Measurements from ENCODE around the gene PGGT1B. TPM values are rescaled to one million over a fixed set of nuclear protein-coding genes. Genes with fewer than 3 reads are reported as not detected.

PGGT1B gene
- polyA plus RNA-seq, 1 experiment, result 4.1 TPM

DNA sequence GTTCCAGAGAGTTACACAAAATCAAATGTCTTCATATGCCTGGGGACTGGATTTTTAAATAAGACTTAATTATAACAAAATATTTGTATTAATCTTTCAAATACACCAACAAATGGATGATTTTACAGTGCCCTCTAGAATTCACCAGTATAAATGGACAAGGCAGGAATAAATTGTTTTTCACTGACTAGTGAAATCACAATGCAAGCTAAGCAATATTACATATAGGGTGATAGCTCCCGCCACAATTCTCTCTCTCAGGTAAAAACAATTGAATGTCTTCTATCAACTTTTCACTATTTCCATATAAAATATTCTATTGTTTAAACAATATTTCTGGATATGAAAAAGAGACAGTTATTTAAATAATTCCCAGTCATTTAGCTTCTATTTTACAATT, 41.8 kb upstream of the PGGT1B start:
- no peak for DNase-seq (ENCODE audit: low read depth, low spot score)
- TF ChIP-seq CTCF (IDR thresholded peaks at IDR 0.05; ENCODE audit: low read depth, low read length), result no peak
- POLR2A ChIA-PET, result no interaction called here
- Histone ChIP-seq H3K4me3 (ENCODE audit: low read depth, low read length) (no peak overlapping the region), H3K9me3 (ENCODE audit: control insufficient read depth, insufficient read depth, low read length) (no peaks in the 10 kb centered on the region), H3K27ac (ENCODE audit: low read depth, low read length) (no peak overlapping the region), H3K27me3 (ENCODE audit: control insufficient read depth, insufficient read depth, low read length) (no peaks in the 10 kb centered on the region)
- CTCF ChIA-PET, result interaction anchor here (1.1 to 1.4 kb wide), 4 partner anchors 9 to 280 kb away, joined by 3 to 8 read pairs (median 4); no protein-coding TSS in a partner anchor

GRCh38 chr5:115298811-115299210, 36.1 kb upstream of the PGGT1B start:
- TF ChIP-seq CTCF (IDR thresholded peaks at IDR 0.05; ENCODE audit: low read depth, low read length), result no peak
- DNase-seq (ENCODE audit: low read depth, low spot score), result no peak
- POLR2A ChIA-PET, result no interaction called here
- CTCF ChIA-PET, result interaction anchor here (0.9 kb wide), 1 partner anchor 324 kb away, joined by 3 read pairs; no protein-coding TSS in a partner anchor
- Histone ChIP-seq H3K27me3 (ENCODE audit: control insufficient read depth, insufficient read depth, low read length) (no peaks in the 10 kb centered on the region), H3K4me3 (ENCODE audit: low read depth, low read length) (no peak overlapping the region), H3K9me3 (ENCODE audit: control insufficient read depth, insufficient read depth, low read length) (no peaks in the 10 kb centered on the region), H3K27ac (ENCODE audit: low read depth, low read length) (no peak overlapping the region)

GRCh38 chr5:115297031-115297430, 34.4 kb upstream of the PGGT1B start:
- no peaks in the 10 kb centered on the region for H3K27me3 ChIP-seq (ENCODE audit: control insufficient read depth, insufficient read depth, low read length)
- peak overlapping the region; percentile 41 for H3K4me3 ChIP-seq (ENCODE audit: low read depth, low read length)
- no peaks in the 10 kb centered on the region for H3K9me3 ChIP-seq (ENCODE audit: control insufficient read depth, insufficient read depth, low read length)
- POLR2A ChIA-PET, result no interaction called here
- H3K27ac ChIP-seq (ENCODE audit: low read depth, low read length), result no peak overlapping the region
- CTCF ChIA-PET, result interaction anchor here (1.1 to 1.2 kb wide), 2 partner anchors 12 to 327 kb away, joined by 4 to 9 read pairs; no protein-coding TSS in a partner anchor
- TF ChIP-seq CTCF (IDR thresholded peaks at IDR 0.05; ENCODE audit: low read depth, low read length), result no peak
- DNase-seq (ENCODE audit: low read depth, low spot score), result no peak

- no peaks in the 10 kb centered on the region for H3K27me3 ChIP-seq (ENCODE audit: control insufficient read depth, insufficient read depth, low read length)
- no peaks in the 10 kb centered on the region for H3K9me3 ChIP-seq (ENCODE audit: control insufficient read depth, insufficient read depth, low read length)
- peak within 1 kb of the TSS; percentile 76 for H3K4me3 ChIP-seq (ENCODE audit: low read depth, low read length)
- peak; percentile 42 for DNase-seq (ENCODE audit: low read depth, low spot score)
- no peak within 1 kb of the TSS for H3K27ac ChIP-seq (ENCODE audit: low read depth, low read length)
- ChIA-PET POLR2A (interaction anchor here (0.6 to 1.2 kb wide), 3 partner anchors 247 to 520 kb away, joined by 3 to 5 read pairs (median 3); partner anchors contain the start of genes CDO1 and FEM1C), CTCF (interaction anchor here (0.8 to 1.2 kb wide), 5 partner anchors 8 to 327 kb away, joined by 3 to 5 read pairs (median 4); no protein-coding TSS in a partner anchor)
- TF ChIP-seq CTCF (IDR thresholded peaks at IDR 0.05; ENCODE audit: low read depth, low read length), result no peak
Measured at GRCh38 chr5:115296124-115297022, 33.7 kb upstream of the PGGT1B start, which contains the start of gene CCDC112. Gene CCDC112, minus strand, starts transcription at chr5:115296654. Its CDS starts 111 bp downstream, at chr5:115296543.

DNA sequence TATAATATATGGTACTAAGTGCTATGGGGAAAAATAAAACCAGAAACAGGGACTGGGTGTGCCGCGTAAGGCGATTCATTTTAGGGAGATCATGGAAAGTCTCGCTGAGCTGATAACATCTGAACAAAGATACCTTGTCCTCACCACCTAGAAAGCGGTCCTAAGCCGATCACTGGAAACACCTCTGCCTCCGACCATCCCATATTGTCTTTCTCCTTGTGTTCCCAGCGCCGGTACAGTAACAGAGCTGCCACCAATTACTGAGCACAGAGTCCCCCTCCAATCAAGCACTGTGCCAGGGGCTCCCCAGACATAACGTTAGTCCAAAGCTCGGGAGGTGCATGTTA, 33.1 kb upstream of the PGGT1B start:
- Histone ChIP-seq H3K4me3 (ENCODE audit: low read depth, low read length) (peak overlapping the region; percentile 76), H3K27me3 (ENCODE audit: control insufficient read depth, insufficient read depth, low read length) (no peaks in the 10 kb centered on the region), H3K27ac (ENCODE audit: low read depth, low read length) (no peak overlapping the region), H3K9me3 (ENCODE audit: control insufficient read depth, insufficient read depth, low read length) (no peaks in the 10 kb centered on the region)
- no peak for DNase-seq (ENCODE audit: low read depth, low spot score)
- ChIA-PET CTCF (interaction anchor here (0.7 to 1.2 kb wide), 5 partner anchors 9 to 280 kb away, joined by 3 to 5 read pairs (median 4); no protein-coding TSS in a partner anchor), POLR2A (interaction anchor here (1.2 kb wide), 1 partner anchor 249 kb away, joined by 3 read pairs; the partner anchor contains the start of gene FEM1C)
- TF ChIP-seq CTCF (IDR thresholded peaks at IDR 0.05; ENCODE audit: low read depth, low read length), result no peak

Measured in AG04450 (cell line).